Measurements from ENCODE around the gene COL1A2. TPM values are rescaled to one million over a fixed set of nuclear protein-coding genes. Genes with fewer than 3 reads are reported as not detected.
A peak's percentile ranks its signal among the peaks of the same experiment; 100 is the strongest.

Gene COL1A2
- total and polyA plus RNA-seq, 2 of the 13 experiments (the other 11 are each of a cell fraction or from before 2014, with no cell fraction given): not detected

DNA sequence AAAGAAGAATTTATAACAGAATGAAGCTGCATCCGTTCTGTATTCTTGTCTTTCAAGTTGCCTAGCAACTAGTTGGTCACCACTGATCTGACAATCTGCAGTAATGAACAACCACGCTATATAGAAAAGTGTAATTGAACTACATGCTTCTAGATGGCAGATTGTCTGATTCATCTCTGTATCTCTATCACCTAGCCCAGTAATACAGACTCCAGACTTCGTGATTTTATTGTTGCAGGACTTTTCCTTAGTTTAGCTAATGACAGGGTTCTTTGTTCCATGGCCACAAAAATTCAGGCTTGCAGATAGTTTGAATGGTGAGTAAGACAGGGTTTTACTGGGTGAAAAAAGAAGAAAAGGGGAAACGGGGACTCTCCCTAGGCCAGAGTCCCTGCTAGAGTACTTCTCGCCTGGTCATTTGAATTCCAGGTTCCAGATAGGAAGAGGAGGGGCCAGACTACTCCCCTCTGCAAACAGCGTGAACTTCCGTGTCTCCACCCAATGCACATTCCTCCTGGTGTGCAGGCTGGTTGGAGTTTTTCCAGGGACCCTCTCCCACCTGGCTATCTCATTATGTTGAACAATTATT lies 45.9 kb downstream of the COL1A2 start (continued):
- TF ChIP-seq, protein P1, sequence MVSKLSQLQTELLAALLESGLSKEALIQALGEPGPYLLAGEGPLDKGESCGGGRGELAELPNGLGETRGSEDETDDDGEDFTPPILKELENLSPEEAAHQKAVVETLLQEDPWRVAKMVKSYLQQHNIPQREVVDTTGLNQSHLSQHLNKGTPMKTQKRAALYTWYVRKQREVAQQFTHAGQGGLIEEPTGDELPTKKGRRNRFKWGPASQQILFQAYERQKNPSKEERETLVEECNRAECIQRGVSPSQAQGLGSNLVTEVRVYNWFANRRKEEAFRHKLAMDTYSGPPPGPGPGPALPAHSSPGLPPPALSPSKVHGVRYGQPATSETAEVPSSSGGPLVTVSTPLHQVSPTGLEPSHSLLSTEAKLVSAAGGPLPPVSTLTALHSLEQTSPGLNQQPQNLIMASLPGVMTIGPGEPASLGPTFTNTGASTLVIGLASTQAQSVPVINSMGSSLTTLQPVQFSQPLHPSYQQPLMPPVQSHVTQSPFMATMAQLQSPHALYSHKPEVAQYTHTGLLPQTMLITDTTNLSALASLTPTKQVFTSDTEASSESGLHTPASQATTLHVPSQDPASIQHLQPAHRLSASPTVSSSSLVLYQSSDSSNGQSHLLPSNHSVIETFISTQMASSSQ (IDR thresholded peaks at IDR 0.05; ENCODE audit: low read depth): no peak
- TF ChIP-seq, protein P1 (CRISPR knock-in tag; IDR thresholded peaks at IDR 0.05; ENCODE audit: borderline replicate concordance): no peak
- no peak for TF ChIP-seq DMAP1 (CRISPR knock-in tag; IDR thresholded peaks at IDR 0.05)
- no peak for TF ChIP-seq SOX13 (IDR thresholded peaks at IDR 0.05)
- TF ChIP-seq SOX13 (CRISPR knock-in tag; conservative IDR thresholded peaks at IDR 0.05 in 1 of 2, IDR thresholded peaks at IDR 0.05 in 1 of 2): peak in 1 of 2 experiments; percentile 76; a peak in 2 of 4 replicates
- no peak for TF ChIP-seq ISX (CRISPR knock-in tag; conservative IDR thresholded peaks at IDR 0.05)
- TF ChIP-seq HNF4A (CRISPR knock-in tag; IDR thresholded peaks at IDR 0.05): 0 out of 2 replicates have a peak, but pooled peaks have one; percentile 13
- no peak for TF ChIP-seq TOPORS (CRISPR knock-in tag; IDR thresholded peaks at IDR 0.05)
- 0 out of 2 replicates have a peak, but pooled peaks have one; percentile 51 for TF ChIP-seq ZNF615 (CRISPR knock-in tag; IDR thresholded peaks at IDR 0.05; ENCODE audit: borderline replicate concordance)
- TF ChIP-seq ZNF652 (CRISPR knock-in tag; IDR thresholded peaks at IDR 0.05; ENCODE audit: borderline replicate concordance, low read depth): no peak
- TF ChIP-seq ZNF589 (CRISPR knock-in tag; conservative IDR thresholded peaks at IDR 0.05): no peak
- no peak for TF ChIP-seq ZNF775 (CRISPR knock-in tag; IDR thresholded peaks at IDR 0.05; ENCODE audit: borderline replicate concordance)
- TF ChIP-seq POGZ (CRISPR knock-in tag; IDR thresholded peaks at IDR 0.05): peak; percentile 90
- TF ChIP-seq, protein P2, sequence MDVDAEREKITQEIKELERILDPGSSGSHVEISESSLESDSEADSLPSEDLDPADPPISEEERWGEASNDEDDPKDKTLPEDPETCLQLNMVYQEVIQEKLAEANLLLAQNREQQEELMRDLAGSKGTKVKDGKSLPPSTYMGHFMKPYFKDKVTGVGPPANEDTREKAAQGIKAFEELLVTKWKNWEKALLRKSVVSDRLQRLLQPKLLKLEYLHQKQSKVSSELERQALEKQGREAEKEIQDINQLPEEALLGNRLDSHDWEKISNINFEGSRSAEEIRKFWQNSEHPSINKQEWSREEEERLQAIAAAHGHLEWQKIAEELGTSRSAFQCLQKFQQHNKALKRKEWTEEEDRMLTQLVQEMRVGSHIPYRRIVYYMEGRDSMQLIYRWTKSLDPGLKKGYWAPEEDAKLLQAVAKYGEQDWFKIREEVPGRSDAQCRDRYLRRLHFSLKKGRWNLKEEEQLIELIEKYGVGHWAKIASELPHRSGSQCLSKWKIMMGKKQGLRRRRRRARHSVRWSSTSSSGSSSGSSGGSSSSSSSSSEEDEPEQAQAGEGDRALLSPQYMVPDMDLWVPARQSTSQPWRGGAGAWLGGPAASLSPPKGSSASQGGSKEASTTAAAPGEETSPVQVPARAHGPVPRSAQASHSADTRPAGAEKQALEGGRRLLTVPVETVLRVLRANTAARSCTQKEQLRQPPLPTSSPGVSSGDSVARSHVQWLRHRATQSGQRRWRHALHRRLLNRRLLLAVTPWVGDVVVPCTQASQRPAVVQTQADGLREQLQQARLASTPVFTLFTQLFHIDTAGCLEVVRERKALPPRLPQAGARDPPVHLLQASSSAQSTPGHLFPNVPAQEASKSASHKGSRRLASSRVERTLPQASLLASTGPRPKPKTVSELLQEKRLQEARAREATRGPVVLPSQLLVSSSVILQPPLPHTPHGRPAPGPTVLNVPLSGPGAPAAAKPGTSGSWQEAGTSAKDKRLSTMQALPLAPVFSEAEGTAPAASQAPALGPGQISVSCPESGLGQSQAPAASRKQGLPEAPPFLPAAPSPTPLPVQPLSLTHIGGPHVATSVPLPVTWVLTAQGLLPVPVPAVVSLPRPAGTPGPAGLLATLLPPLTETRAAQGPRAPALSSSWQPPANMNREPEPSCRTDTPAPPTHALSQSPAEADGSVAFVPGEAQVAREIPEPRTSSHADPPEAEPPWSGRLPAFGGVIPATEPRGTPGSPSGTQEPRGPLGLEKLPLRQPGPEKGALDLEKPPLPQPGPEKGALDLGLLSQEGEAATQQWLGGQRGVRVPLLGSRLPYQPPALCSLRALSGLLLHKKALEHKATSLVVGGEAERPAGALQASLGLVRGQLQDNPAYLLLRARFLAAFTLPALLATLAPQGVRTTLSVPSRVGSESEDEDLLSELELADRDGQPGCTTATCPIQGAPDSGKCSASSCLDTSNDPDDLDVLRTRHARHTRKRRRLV (CRISPR knock-in tag; IDR thresholded peaks at IDR 0.05): no peak
- TF ChIP-seq, protein P3, sequence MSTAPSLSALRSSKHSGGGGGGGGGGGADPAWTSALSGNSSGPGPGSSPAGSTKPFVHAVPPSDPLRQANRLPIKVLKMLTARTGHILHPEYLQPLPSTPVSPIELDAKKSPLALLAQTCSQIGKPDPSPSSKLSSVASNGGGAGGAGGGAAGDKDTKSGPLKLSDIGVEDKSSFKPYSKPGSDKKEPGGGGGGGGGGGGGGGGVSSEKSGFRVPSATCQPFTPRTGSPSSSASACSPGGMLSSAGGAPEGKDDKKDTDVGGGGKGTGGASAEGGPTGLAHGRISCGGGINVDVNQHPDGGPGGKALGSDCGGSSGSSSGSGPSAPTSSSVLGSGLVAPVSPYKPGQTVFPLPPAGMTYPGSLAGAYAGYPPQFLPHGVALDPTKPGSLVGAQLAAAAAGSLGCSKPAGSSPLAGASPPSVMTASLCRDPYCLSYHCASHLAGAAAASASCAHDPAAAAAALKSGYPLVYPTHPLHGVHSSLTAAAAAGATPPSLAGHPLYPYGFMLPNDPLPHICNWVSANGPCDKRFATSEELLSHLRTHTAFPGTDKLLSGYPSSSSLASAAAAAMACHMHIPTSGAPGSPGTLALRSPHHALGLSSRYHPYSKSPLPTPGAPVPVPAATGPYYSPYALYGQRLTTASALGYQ (CRISPR knock-in tag; IDR thresholded peaks at IDR 0.05): no peak
- TF ChIP-seq RXRB (CRISPR knock-in tag; IDR thresholded peaks at IDR 0.05; ENCODE audit: borderline replicate concordance): no peak
- no peak for TF ChIP-seq ZNF75D (CRISPR knock-in tag; IDR thresholded peaks at IDR 0.05; ENCODE audit: borderline replicate concordance)
- TF ChIP-seq PCBP2 (optimal IDR thresholded peaks at IDR 0.05; ENCODE audit: low read depth, low read length, poor library complexity, severe bottlenecking): no peak
